B cell (primary cell): ENCODE measurements around the gene KCTD20. TPM values are rescaled to one million over a fixed set of nuclear protein-coding genes. Genes with fewer than 3 reads are reported as not detected.

Experiments
- ATAC-seq: fragments of 200-7000 bp; cut with Tn5 transposase; one replicate; pipeline ENCODE4 v1.10.0; 2021; ENCODE audit warnings: low read depth, mild to moderate bottlenecking, moderate number of reproducible peaks, moderate library complexity
- CTCF ChIA-PET: fragments of 350-600 bp; sonication (Branson Sonifier 250); formaldehyde crosslinking; loops from one replicate; lab custom pipeline; 2021; ENCODE audit warnings: antibody characterized with exemption, inconsistent platforms; lab: Charles Lee
- POLR2A ChIA-PET: fragments of 350-600 bp; sonication (Branson Sonifier 250); formaldehyde crosslinking; loops from one replicate; lab custom pipeline; 2021; ENCODE audit warnings: antibody characterized with exemption; lab: Charles Lee
- DNase-seq: peaks from one replicate; pipeline ENCODE4 v3.0.0; 2013
- H2AFZ ChIP-seq: 2 replicates; pipeline ENCODE4 v1.6.1; 2012; ENCODE audit warnings: mild to moderate bottlenecking, low read depth, low read length; ENCODE audit not compliant: insufficient read depth, poor library complexity, severe bottlenecking
- H3K27ac ChIP-seq, 2 donors: 1 replicate in 1 of 2; 2 replicates in 1 of 2; pipeline ENCODE4 v1.5.1; 2012 to 2013; ENCODE audit warnings: low read length in 2 of 2, mild to moderate bottlenecking in 2 of 2, moderate library complexity in 1 of 2
- H3K27me3 ChIP-seq, 4 experiments: fragments of 200-600 bp in 1 of 4; sonication (generic) in 1 of 4; replicated peaks in 1 of 4; 1 replicate in 2 of 4; 2 replicates in 2 of 4; pipeline versions ENCODE4 v1.6.1 to v1.7.0; 2013 to 2016; ENCODE audit warnings: low read length in 3 of 4, mild to moderate bottlenecking in 2 of 4, mixed read lengths in 1 of 4, moderate library complexity in 1 of 4; ENCODE audit not compliant: insufficient read depth in 4 of 4, control insufficient read depth in 3 of 4; ENCODE audit errors: control extremely low read depth in 1 of 4
- H3K36me3 ChIP-seq, 2 experiments: replicated peaks in 1 of 2; 1 replicate in 1 of 2; 2 replicates in 1 of 2; pipeline versions ENCODE4 v1.6.1 to v1.7.1; 2013; ENCODE audit warnings: low read length in 1 of 2; ENCODE audit not compliant: insufficient read depth in 2 of 2, control insufficient read depth in 1 of 2; ENCODE audit errors: control extremely low read depth in 1 of 2, extremely low read depth in 1 of 2
- H3K4me1 ChIP-seq, 2 donors: fragments of 200-600 bp in 1 of 2; sonication (generic) in 1 of 2; 1 replicate in 1 of 2; 2 replicates in 1 of 2; pipeline versions ENCODE4 v1.5.1 to v1.6.1; 2013 to 2017; ENCODE audit warnings: low read length in 2 of 2; ENCODE audit not compliant: control insufficient read depth in 2 of 2, insufficient read depth in 2 of 2
- H3K4me2 ChIP-seq: replicated peaks from 2 replicates; pipeline ENCODE3; 2012; ENCODE audit warnings: mild to moderate bottlenecking, low read depth, low read length; ENCODE audit not compliant: poor library complexity, severe bottlenecking
- H3K4me3 ChIP-seq, 5 experiments: fragments of 200-600 bp in 1 of 5; sonication (generic) in 1 of 5; 1 replicate in 3 of 5; 2 replicates in 2 of 5; pipeline versions ENCODE4 v1.5.1 to v1.7.0; 2011 to 2016; ENCODE audit warnings: low read length in 4 of 5, mild to moderate bottlenecking in 4 of 5, low read depth in 2 of 5, control low read depth in 1 of 5, moderate library complexity in 1 of 5; ENCODE audit not compliant: insufficient read depth in 1 of 5; ENCODE audit errors: control extremely low read depth in 1 of 5, extremely low read depth in 1 of 5
- H3K79me2 ChIP-seq: fragments of 200-600 bp; sonication (generic); one replicate; pipeline ENCODE4 v1.6.0; 2016; ENCODE audit warnings: low read length; ENCODE audit not compliant: control insufficient read depth, insufficient read depth
- H3K9ac ChIP-seq: fragments of 200-600 bp; sonication (generic); 2 replicates; pipeline ENCODE4 v1.6.1; 2017; ENCODE audit warnings: mild to moderate bottlenecking, low read length, moderate library complexity
- H3K9me3 ChIP-seq, 3 donors: one replicate each; pipeline versions ENCODE4 v1.6.1 to v1.7.1; 2013; ENCODE audit warnings: low read length in 2 of 3; ENCODE audit not compliant: control insufficient read depth in 2 of 3, insufficient read depth in 1 of 3; ENCODE audit errors: control extremely low read depth in 1 of 3
- H4K20me1 ChIP-seq: 2 replicates; pipeline ENCODE4 v1.6.0; 2012; ENCODE audit warnings: mild to moderate bottlenecking, low read length; ENCODE audit not compliant: insufficient read depth, control insufficient read depth, poor library complexity, severe bottlenecking
- H3K27ac Mint-ChIP-seq: one replicate; pipeline ENCODE4 v1.8.0; 2021; ENCODE audit warnings: mixed read lengths
- H3K27me3 Mint-ChIP-seq: one replicate; pipeline ENCODE4 v1.8.0; 2021; ENCODE audit warnings: mixed read lengths
- H3K4me1 Mint-ChIP-seq: one replicate; pipeline ENCODE4 v1.8.0; 2021; ENCODE audit warnings: mixed read lengths
- H3K4me3 Mint-ChIP-seq: one replicate; pipeline ENCODE4 v1.8.0; 2021; ENCODE audit warnings: mixed read lengths
- H3K9me3 Mint-ChIP-seq: one replicate; pipeline ENCODE4 v1.8.0; 2022; ENCODE audit warnings: mixed read lengths; ENCODE audit not compliant: insufficient read depth
- CTCF ChIP-seq: fragments of 200-600 bp; IDR thresholded peaks from one replicate; pipeline ENCODE4 v1.8.0; 2022; ENCODE audit warnings: antibody characterized with exemption, mild to moderate bottlenecking
- EZH2 ChIP-seq: IDR thresholded peaks from 2 replicates; pipeline ENCODE4 v1.6.1; 2012; ENCODE audit warnings: borderline replicate concordance, low read depth, mild to moderate bottlenecking, moderate library complexity, low read length; ENCODE audit not compliant: insufficient read depth, poor library complexity, severe bottlenecking
- WGBS: methylation state at CpG from one replicate; pipeline ENCODE4 v1.1.5; 2013; ENCODE audit warnings: missing lambda C conversion rate; ENCODE audit not compliant: insufficient coverage; 5-methylcytosine and 5-hydroxymethylcytosine counted together
- intact Hi-C: fragments of 100-400 bp; cut with micrococcal nuclease; formaldehyde crosslinking; loops from one replicate; pipeline ENCODE4 v1.10.0; 2022
- polyA plus RNA-seq: library from polyadenylated mRNA; depleted of rRNA; stranded (reverse); fragments of >200 nt; gene quantifications from 2 replicates; pipeline ENCODE4 v1.2.3, GENCODE V29; 2012
- total RNA-seq, 2 donors: library from RNA; stranded (reverse); fragments of 120-200 nt in 1 of 2; gene quantifications; 1 replicate in 1 of 2; 2 replicates in 1 of 2; pipeline versions ENCODE4 v1.2.3 to v1.2.4, GENCODE V29; 2013 to 2022

Gene KCTD20
- total and polyA plus RNA-seq, 2 donors (not counting 1 experiment from before 2014, with no cell fraction given), result 19.5 to 37.5 TPM

- Histone ChIP-seq H4K20me1 (peaks cover 18% of the 10 kb centered on the region), H3K4me3 (peak overlapping the region; percentile 80 to 97 (median 89)), H2AFZ (peak overlapping the region; percentile 97), H3K36me3 (no peaks in the 10 kb centered on the region), H3K27ac (peak overlapping the region; percentile 76 to 91), H3K27me3 (no peaks in the 10 kb centered on the region), H3K9me3 (peaks cover 0 to under 1% (median 0%) of the 10 kb centered on the region in 3 donors), H3K9ac (peak overlapping the region; percentile 88), H3K4me1 (peaks cover 24 to 26% of the 10 kb centered on the region in 2 donors), H3K79me2 (peaks cover 65% of the 10 kb centered on the region), H3K4me2 (peak overlapping the region; percentile 76)
- peak; percentile 30 for DNase-seq
- intact Hi-C loops, result loop anchor here (2.0 to 5.0 kb wide), 2 partner anchors 151 to 234 kb away; partner anchors contain the start of genes CDKN1A and SRSF3
- WGBS, result 0% methylated on average over 5 of the region's 18 CpGs
- Mint-ChIP-seq H3K27ac (peak overlapping the region; percentile 96), H3K27me3 (no peaks in the 10 kb centered on the region), H3K4me1 (peaks cover 35% of the 10 kb centered on the region), H3K9me3 (no peaks in the 10 kb centered on the region), H3K4me3 (peak overlapping the region; percentile 98)
- POLR2A ChIA-PET, result interaction anchor here (1.3 kb wide), 1 partner anchor 20 kb away, joined by 6 read pairs; no protein-coding TSS in a partner anchor
- TF ChIP-seq EZH2 (no peak), CTCF (no peak)
- CTCF ChIA-PET, result interaction anchor here (0.9 kb wide), 1 partner anchor 20 kb away, joined by 5 read pairs; no protein-coding TSS in a partner anchor
- no peak for ATAC-seq
Measured at GRCh38 chr6:36443471-36444428, 950 bp downstream of the KCTD20 start.
